IPS-20b (cell line): Measurements from ENCODE around the gene STAT2.
"Not testable (repeated sequence)": the region's sequence is repeated elsewhere in the genome, so short reads cannot be mapped to it uniquely, and the experiment has no call there.

Experiments used
- H3K27ac ChIP-seq: one replicate; pipeline ENCODE4 v1.5.1; 2013; ENCODE audit warnings: low read length
- H3K27me3 ChIP-seq: 2 replicates; pipeline ENCODE4 v1.6.1; 2013; ENCODE audit warnings: mild to moderate bottlenecking, low read length, inconsistent platforms; ENCODE audit not compliant: insufficient read depth
- H3K36me3 ChIP-seq: 2 replicates; pipeline ENCODE4 v1.6.1; 2013; ENCODE audit warnings: low read depth, mild to moderate bottlenecking, inconsistent platforms, low read length, moderate library complexity; ENCODE audit not compliant: insufficient read depth
- H3K4me1 ChIP-seq: 2 replicates; pipeline ENCODE4 v1.6.1; 2013; ENCODE audit warnings: mild to moderate bottlenecking, control low read depth, inconsistent platforms, low read length, moderate library complexity; ENCODE audit not compliant: insufficient read depth
- H3K4me3 ChIP-seq: 2 replicates; pipeline ENCODE4 v1.5.1; 2013; ENCODE audit warnings: mild to moderate bottlenecking, low read length, inconsistent platforms
- H3K9ac ChIP-seq: 2 replicates; pipeline ENCODE4 v1.6.1; 2013; ENCODE audit warnings: low read depth, mild to moderate bottlenecking, inconsistent platforms, low read length, moderate library complexity
- H3K9me3 ChIP-seq: 2 replicates; pipeline ENCODE4 v1.6.1; 2013; ENCODE audit warnings: mild to moderate bottlenecking, low read depth, low read length, inconsistent platforms; ENCODE audit not compliant: insufficient read depth

STAT2 gene

DNA sequence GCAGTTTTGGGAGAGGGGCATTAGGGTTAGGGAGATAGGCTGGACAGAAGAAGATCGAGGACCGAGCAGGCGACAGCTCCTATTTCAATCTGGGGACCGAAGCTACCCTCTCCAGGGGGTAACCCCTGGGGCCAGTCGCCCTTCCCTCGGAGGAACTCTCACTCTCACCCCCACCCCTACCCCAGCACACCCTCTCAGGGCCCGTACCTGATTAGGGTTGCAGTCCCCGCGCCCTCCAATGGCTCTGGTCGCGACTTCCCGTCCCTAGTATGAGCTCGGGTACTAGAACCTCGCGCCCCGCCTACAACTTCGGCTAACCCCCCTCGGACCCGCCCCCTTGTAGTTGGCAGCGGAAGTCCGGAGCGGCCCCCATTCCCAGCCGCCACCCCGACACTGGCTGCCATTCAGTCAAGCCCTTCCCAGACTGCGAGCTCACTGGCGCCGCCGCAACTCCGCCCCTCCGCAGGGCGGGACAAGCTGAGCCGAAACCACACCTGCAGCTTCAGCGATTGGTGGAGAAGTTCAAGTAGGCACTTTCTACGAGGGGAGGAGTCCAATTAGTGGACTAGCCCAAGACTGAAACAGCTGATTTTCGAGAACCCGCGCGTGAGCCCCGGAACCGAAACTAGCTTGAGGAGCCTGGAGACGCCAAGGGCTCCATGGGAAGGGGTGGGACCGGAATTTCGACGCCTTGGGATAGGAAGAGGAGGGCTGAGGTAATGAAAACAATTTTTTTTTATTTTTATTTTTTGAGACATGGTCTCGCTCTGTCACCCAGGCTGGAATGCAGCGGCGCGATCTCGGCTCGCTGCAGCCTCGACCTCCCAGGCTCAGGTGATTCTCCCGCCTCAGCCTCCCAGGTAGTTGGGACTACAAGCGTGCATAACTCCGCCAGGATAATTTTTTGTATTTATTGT is at the start of gene STAT2:
Gene STAT2, minus strand, starts transcription at position 257 of the 917 bp plus-strand sequence. CDS start 3,536 bp downstream, outside the sequence.
- H3K9me3 ChIP-seq = no peaks in the 10 kb centered on the region
- peak within 1 kb of the TSS; percentile 86 for H3K9ac ChIP-seq
- peaks cover 13% of the 10 kb centered on the region for H3K27me3 ChIP-seq
- peak within 1 kb of the TSS; percentile 84 for H3K4me3 ChIP-seq
- peak within 1 kb of the TSS; percentile 70 for H3K27ac ChIP-seq
- H3K4me1 ChIP-seq = no peaks in the 10 kb centered on the region
- peaks cover 13% of the 10 kb centered on the region for H3K36me3 ChIP-seq

GRCh38 chr12:56408799-56409417 is 49.0 kb upstream of the STAT2 start:
- H3K27ac ChIP-seq = no peak overlapping the region
- no peak overlapping the region for H3K4me3 ChIP-seq
- peaks cover 5% of the 10 kb centered on the region for H3K36me3 ChIP-seq
- H3K9me3 ChIP-seq = no peaks in the 10 kb centered on the region
- H3K9ac ChIP-seq = no peak overlapping the region
- H3K4me1 ChIP-seq = no peaks in the 10 kb centered on the region
- H3K27me3 ChIP-seq = no peaks in the 10 kb centered on the region

DNA sequence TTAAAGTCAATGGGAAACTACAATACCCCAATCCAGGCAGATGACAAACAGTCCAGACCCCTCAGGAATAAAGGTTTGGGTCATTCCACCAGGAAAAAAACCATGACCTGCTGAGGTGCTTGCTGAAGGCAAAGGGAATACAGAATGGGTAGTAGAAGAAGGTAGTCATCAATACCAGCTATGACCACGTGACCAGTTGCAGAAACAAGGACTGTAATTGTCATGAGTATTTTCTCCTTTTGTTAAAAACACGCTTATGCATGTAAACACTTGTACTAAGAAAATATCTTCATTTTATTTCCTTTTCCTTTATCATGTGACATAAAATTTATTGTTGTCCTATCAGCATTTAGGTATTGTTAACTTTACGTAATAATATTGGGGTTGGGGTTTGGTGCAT is 44.3 kb upstream of the STAT2 start:
- H3K9ac ChIP-seq, H3K27me3 ChIP-seq, H3K4me1 ChIP-seq, H3K27ac ChIP-seq, H3K4me3 ChIP-seq, H3K36me3 ChIP-seq, H3K9me3 ChIP-seq: not testable (repeated sequence)

DNA sequence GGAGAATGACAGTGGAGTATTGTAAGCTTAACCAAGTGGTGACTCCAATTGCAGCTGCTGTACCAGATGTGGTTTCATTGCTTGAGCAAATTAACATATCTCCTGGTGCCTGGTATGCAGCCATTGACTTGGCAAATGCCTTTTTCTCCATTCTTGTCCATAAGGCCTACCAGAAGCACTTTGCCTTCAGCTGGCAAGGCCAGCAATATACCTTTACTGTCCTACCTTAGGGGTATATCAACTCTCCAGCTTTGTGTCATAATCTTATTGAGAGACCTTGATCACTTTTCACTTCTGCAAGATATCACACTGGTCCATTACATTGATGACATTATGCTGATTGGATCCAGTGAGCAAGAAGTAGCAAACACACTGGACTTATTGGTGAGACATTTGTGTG is 41.7 kb upstream of the STAT2 start:
- H3K27me3 ChIP-seq, H3K27ac ChIP-seq, H3K4me1 ChIP-seq, H3K9ac ChIP-seq, H3K4me3 ChIP-seq, H3K36me3 ChIP-seq: not testable (repeated sequence)
- peaks cover 16% of the 10 kb centered on the region for H3K9me3 ChIP-seq

DNA sequence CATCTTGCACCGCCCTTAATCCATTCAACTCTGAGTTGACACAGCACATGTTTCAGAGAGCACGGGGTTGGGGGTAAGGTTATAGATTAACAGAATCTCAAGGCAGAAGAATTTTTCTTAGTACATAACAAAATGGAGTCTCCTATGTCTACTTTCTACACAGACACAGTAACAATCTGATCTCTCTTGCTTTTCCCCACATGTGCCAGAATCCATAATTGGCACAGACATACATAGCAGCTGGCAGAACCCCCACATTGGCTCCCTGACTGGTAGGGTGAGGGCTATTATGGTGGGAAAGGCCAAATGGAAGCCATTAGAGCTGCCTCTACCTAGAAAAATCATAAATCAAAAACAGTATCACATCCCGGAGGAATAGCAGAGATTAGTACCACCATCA is 41.2 kb upstream of the STAT2 start:
- not testable (repeated sequence) for H3K27me3 ChIP-seq

DNA sequence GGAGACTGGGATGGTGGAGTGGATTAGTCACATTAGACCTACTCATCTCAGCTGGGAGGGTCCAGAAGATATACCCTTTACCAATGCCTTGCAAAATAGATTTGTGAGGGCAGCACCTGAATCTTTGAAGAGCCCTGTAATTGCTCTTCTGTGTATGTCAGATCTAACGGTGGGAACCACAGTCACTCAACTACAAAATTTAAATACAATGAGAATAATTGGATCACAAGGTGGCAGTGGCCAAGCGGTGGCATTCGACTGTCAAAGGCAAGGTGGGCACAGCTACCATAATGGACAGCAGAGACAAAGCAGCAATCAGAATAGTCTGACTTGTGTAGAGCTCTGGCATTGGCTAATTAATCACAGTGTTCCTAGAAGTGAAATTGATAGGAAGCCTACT is 39.6 kb upstream of the STAT2 start:
- not testable (repeated sequence) for H3K36me3 ChIP-seq, H3K4me3 ChIP-seq, H3K27ac ChIP-seq, H3K9ac ChIP-seq, H3K4me1 ChIP-seq, H3K27me3 ChIP-seq
- H3K9me3 ChIP-seq = peaks cover 16% of the 10 kb centered on the region

More for the DNA sequence above, 41.2 kb upstream of the STAT2 start:
- not testable (repeated sequence) for H3K36me3 ChIP-seq, H3K4me1 ChIP-seq, H3K27ac ChIP-seq, H3K4me3 ChIP-seq, H3K9ac ChIP-seq
- peaks cover 16% of the 10 kb centered on the region for H3K9me3 ChIP-seq

GRCh38 chr12:56398324-56398723 is 38.4 kb upstream of the STAT2 start:
- no peak overlapping the region for H3K4me3 ChIP-seq
- no peaks in the 10 kb centered on the region for H3K36me3 ChIP-seq
- H3K27ac ChIP-seq = no peak overlapping the region
- H3K9ac ChIP-seq = no peak overlapping the region
- no peaks in the 10 kb centered on the region for H3K27me3 ChIP-seq
- peaks cover 16% of the 10 kb centered on the region for H3K9me3 ChIP-seq
- H3K4me1 ChIP-seq = no peaks in the 10 kb centered on the region

- Histone ChIP-seq H3K27me3 (no peaks in the 10 kb centered on the region), H3K9ac (no peak overlapping the region), H3K36me3 (no peaks in the 10 kb centered on the region), H3K27ac (no peak overlapping the region), H3K4me1 (no peaks in the 10 kb centered on the region), H3K9me3 (no peaks in the 10 kb centered on the region; the same call in 1 of the 2 replicates), H3K4me3 (no peak overlapping the region)
These were observed 32.4 kb upstream of the STAT2 start for GRCh38 chr12:56392331-56392730.

DNA sequence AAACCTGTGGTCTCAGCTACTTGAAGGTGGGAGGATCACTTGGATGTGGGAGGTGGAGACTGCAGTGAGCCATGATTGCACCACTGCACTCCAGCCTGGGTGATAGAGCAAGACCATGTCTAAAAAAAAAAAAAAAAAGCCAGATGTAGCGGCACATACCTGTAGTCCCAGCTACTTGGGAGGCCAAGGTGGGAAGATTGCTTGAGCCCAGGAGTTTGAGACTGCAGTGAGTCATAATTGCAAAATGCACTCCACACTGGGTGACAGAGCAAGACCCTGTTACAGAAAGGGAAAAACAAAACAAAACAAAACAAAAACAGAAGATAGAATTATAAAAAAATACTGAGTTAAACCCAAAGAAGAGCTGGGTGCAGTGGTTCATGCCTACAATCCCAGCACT is 31.8 kb upstream of the STAT2 start:
- H3K27me3 ChIP-seq = no peaks in the 10 kb centered on the region
- no peaks in the 10 kb centered on the region for H3K9me3 ChIP-seq
- no peak overlapping the region for H3K9ac ChIP-seq
- no peak overlapping the region for H3K27ac ChIP-seq
- H3K4me3 ChIP-seq = no peak overlapping the region
- H3K4me1 ChIP-seq = no peaks in the 10 kb centered on the region
- no peaks in the 10 kb centered on the region for H3K36me3 ChIP-seq

DNA sequence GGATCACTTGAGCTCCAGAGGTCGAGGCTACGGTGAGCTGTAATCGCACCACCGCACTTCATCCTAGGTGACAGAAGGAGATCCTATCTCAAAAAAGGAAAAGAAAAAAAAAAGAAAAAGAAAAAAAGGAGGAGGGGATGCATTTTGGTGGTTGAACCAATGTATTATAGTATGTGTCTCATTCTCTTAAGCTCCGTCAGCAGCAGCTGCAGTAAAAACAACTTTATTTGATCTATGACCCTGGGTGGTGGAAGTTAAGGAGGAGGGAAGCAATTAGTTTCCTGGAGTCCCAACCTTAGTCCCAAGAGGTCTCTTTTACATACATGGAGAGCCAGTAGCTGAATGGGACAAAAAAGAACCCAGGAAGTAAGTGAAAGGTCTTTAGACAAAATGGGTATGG is 29.5 kb upstream of the STAT2 start:
- Histone ChIP-seq H3K9me3 (no peaks in the 10 kb centered on the region), H3K4me3 (no peak overlapping the region), H3K9ac (no peak overlapping the region), H3K27me3 (no peaks in the 10 kb centered on the region), H3K4me1 (no peaks in the 10 kb centered on the region), H3K36me3 (no peaks in the 10 kb centered on the region), H3K27ac (no peak overlapping the region)

DNA sequence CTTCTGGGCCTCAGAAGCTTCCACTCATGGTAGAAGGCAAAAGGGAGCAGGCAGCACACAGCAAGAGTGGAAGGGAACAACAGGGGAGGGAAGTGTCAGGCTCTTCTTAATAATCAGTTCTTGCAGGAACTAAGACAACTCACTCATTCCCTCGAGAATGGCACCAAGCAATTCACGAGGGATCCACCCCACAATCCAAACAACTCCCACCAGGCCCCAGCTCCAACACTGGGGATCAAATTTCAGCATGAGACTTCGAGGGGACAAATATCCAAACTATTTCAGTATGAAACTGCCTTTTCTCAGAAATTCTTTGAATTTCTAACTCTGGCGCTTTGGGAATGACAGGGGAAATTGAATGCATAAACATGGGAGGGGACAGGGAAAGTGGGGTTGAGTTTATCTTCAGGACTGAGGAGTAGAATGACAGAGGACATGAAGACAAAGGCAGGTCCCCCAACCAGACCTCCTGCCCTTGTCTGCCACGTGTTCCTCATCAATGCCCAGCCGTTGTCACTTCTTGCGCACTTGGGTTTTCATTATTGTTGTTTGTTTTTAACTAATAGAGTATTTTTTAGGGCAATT is 27.3 kb upstream of the STAT2 start:
- H3K27me3 ChIP-seq = no peaks in the 10 kb centered on the region
- no peak overlapping the region for H3K9ac ChIP-seq
- H3K36me3 ChIP-seq = no peaks in the 10 kb centered on the region
- H3K4me3 ChIP-seq = no peak overlapping the region
- H3K4me1 ChIP-seq = no peaks in the 10 kb centered on the region
- no peaks in the 10 kb centered on the region for H3K9me3 ChIP-seq
- no peak overlapping the region for H3K27ac ChIP-seq

- Histone ChIP-seq H3K9me3 (no peaks in the 10 kb centered on the region), H3K4me3 (no peak overlapping the region)
These were observed 26.0 kb upstream of the STAT2 start for GRCh38 chr12:56385873-56386272.

More at GRCh38 chr12:56385873-56386272, 26.0 kb upstream of the STAT2 start:
- no peaks in the 10 kb centered on the region for H3K4me1 ChIP-seq
- no peaks in the 10 kb centered on the region for H3K36me3 ChIP-seq
- no peak overlapping the region for H3K27ac ChIP-seq
- H3K27me3 ChIP-seq = no peaks in the 10 kb centered on the region
- H3K9ac ChIP-seq = no peak overlapping the region
